NCI-H146 (cell line): ENCODE measurements around the gene NRXN3.

Experiments used
- DNase-seq: peaks from one replicate; lab custom pipeline; 2025; lab: John Stamatoyannopoulos, UW

The NRXN3 gene

GRCh38 chr14:79475887-79476532 lies 1305.8 kb downstream of the NRXN3 start:
- no peak for DNase-seq

DNA sequence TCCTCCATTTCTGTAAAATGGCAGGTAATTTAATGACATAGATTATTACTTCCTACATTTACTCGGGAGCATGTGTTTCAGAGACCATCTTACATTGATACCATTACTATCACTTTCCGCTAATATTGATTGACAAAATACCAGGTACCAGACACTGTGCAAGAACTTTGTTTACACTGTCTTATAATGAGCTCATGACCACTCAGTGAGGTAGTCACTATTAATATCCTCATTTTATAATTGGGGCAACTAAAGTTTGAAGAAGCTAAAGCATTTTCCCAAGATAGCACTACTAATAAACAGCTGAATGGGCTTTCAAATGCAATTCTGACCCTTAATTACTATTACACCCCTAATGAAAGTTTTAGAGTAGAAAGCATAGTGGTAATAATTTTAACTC lies 1306.4 kb downstream of the NRXN3 start:
- no peak for DNase-seq

DNA sequence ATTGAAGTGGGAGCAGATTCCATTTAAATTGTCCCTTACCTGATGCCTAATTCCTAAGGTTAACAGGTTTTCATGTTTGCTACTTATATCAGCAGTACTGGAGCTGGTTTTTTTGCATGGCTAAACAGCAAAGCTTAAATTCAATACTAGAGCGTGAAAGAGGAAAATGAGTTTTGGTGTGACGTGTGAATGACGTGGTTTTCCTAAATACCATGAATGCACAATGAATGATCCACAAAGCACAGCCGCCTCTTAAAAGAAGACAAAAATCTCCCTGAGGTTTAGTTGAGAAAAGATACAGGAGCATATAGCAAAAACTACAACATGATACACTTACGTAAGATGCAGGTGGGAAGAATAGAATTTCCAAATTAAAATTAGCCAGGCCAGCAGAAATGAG lies 1310.0 kb downstream of the NRXN3 start:
- DNase-seq: no peak

GRCh38 chr14:79482825-79483224 lies 1312.7 kb downstream of the NRXN3 start:
- no peak for DNase-seq

DNA sequence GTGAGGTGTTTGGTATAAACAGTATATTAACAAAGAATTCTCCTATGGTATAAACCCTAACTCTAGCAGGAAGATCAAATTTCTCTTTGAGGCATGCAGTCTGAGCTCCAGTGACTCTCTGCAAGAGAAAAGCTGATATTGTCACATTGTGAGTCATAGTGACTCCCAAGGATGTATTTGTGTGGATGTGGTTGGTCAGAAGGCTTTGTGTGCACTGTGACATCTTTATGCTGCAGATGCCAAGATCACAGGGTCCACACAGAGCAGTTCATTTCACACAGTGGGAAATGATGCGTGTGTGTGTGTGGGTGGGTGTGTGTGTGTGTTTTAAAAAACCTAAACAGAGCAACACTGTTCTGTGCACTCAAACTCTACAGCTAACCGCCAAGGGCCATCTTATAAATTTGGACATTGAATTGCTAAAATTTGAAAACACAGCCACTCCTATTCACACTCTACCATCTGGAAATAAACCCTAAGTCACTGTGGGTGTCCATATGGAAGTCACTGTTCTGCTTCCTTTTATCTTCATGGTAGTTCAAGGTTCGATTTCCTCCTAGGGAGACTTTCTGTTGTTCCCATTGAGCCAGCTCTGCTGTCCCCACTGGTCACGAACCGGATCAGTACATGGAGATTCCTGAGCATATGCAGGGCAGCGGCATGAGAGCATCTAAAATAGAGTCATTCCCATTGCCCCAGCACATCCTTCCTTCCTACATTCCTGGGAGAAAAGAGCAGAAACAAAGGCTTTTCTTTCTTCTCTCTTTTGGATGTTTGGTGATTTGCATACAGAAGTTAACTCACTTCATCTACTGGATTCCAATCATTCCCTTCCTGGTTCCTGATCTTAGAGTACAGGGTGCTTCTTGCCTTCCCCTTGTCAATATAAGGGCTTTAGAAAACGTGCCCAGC lies 1313.6 kb downstream of the NRXN3 start:
- no peak for DNase-seq

GRCh38 chr14:79487632-79488031 lies 1317.5 kb downstream of the NRXN3 start:
- DNase-seq: no peak

GRCh38 chr14:79491161-79491560 lies 1321.0 kb downstream of the NRXN3 start:
- no peak for DNase-seq

- no peak for DNase-seq
These were observed 1323.0 kb downstream of the NRXN3 start for GRCh38 chr14:79493081-79493645.

DNA sequence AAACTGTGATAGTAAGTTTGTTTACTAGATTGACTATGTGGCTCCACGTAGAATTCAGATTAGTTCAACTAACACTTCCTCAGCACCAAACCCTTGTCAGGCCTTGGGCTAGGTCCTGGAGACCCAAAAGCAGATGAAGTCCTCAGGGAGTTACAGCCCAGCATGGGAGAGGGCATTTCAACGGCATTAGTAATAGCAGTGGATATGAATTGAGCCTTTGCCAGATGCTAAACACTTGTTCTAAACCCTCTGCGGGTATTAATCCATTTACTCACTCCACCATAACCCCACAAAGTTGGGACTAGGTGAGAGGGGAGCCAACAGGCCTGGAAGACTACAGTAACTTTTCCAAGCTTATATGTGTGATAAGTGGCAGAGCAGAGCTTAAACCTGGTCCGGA lies 1326.5 kb downstream of the NRXN3 start:
- no peak for DNase-seq

- no peak for DNase-seq
These were observed 1330.3 kb downstream of the NRXN3 start for GRCh38 chr14:79500489-79500888.

DNA sequence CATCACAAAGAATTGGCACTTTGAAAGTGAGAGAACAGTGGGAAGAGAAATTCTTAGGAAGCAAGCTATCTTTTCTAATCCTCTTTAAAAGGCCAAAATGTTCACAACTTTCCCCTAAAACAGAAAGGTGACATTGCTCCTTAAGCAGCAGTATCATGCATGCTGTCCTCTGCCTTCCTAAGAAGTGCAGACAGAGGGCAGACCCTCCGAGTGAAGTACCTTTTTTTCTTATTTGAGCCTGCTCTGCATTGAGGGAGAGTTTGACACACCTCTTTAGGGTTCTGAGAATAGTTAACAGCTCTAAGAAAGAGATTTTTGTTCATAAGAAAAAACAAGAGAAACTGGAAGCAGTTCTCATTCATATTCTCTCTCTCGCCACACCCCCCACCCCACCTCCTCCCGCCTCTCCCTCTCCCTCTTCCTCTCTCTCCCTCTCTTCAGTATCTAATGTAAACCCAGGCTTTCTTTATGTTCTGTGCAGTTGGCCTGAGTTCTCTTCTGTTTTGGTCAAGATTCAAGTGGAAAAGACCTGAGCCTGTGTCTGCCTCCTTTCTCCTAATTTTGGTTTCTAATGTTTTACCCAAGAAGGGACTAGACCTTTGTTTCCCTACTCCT lies 1332.1 kb downstream of the NRXN3 start:
- DNase-seq: no peak

DNA sequence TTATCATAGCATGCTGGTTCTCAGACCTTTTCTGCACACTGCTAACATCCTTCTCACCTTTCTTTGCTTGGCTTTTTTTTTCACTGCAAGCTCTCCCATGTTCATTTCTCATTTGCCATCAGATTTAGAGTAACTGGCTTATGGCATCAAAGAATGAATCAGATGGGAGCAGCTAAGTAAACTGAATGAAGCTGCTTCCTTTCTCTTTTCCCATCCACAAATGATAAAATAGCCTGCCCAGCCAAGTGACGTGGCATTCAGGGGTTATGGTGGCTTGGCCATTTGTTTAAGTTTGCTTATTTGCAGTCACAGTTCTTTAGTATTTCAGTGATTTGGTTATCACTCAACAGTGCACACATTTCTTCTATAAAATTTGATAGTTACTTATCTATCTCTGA lies 1332.6 kb downstream of the NRXN3 start:
- DNase-seq: no peak

GRCh38 chr14:79510659-79511058 lies 1340.5 kb downstream of the NRXN3 start:
- DNase-seq: no peak

GRCh38 chr14:79511146-79511545 lies 1341.0 kb downstream of the NRXN3 start:
- DNase-seq: no peak

GRCh38 chr14:79513446-79513845 lies 1343.3 kb downstream of the NRXN3 start:
- DNase-seq: no peak

DNA sequence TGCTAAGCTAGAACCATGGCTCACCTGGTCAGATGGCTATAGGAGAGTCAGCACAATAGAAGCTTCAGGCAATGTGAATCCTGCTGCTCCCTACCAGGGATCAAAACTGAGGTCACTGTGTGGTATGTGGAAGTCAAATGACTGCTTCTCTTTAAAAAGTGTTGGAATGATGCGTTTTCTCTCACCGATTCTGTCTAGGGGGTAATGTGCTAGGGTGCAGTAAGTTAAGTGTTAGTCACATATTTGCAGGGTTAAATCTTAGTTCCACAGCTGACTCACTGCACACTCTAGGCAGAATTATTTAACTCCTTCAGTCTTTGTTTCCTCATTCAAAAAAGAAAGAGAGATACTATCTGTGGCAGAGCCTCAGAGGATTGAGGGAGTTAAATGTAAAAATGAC lies 1344.5 kb downstream of the NRXN3 start:
- DNase-seq: no peak

DNA sequence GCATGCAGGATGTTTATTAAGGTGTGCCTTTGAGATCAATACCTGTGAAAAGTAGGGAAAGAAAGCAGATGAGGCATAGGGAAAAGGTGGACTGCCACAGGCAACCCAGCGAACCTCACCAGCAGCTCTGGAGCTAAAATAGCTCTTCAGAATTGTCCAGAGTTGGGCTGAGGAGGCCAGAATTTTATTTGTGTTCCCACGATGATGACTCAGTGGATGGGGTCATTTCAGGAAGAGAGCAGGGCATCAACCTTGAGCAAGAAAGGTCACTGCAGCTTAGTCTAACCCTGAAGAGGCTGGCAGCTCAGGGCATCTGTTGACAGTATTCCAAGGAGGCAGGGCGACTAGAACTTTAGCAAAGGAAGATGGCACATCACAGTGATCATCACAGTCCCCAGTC lies 1345.0 kb downstream of the NRXN3 start:
- no peak for DNase-seq

DNA sequence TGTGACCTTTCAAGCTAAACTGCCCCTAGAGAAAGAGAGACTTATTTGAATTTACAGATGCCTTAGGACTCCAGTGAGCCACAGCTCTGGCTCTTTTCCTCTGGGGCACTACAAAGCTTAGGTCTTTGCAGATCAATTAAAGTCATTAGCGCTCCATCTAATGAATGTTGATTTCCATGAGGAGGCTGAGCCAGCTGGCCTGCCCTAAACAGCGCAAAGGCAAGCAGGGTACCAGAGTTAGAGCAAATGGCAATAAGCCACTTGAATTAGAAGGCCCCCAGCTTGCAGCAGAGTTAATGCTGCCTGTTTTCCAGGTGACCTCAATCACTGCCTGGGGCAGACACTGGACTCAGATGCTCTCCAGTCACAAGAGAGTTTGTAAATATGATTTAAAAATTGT lies 1345.8 kb downstream of the NRXN3 start:
- DNase-seq: no peak

DNA sequence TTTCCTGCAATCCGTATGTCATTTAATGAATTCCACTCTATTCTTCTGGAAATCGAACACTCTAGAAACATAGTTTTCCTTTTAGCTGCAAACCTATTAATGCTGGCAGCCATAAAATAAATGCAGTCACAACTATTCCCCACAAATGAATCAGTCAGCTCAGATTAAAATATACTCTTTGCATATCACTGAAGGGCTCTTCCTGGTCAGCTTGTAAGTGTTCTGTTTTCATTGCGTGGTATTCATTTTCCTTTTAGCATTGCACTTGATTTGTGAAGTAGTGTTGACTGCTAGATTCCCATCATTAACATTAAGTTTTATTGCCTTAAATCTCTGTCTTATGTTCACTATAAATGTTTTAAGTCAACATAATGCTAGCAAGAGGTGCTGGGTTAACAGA lies 1355.2 kb downstream of the NRXN3 start:
- no peak for DNase-seq

- DNase-seq: no peak
These were observed 1358.7 kb downstream of the NRXN3 start for GRCh38 chr14:79528828-79529416.

DNA sequence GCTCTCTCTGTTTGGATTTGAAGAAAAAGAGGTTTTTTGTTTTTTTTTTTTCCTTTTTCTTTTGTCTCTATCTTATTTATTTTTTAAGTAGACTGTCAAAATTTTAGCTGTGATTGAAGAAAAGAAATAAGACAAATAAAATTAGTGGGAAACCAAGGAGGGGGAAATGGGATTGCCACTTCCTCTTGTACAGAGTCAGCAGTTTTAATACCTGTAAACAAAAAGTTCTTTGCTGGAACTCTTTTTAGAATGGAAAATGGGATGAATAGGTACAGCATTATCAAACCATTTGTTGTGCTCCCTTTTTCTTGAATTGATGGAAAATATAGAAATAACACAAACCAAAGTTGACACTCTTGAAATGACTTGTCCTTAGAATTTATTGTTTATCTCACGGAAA lies 1360.4 kb downstream of the NRXN3 start:
- DNase-seq: no peak

GRCh38 chr14:79534703-79535353 lies 1364.7 kb downstream of the NRXN3 start:
- DNase-seq: no peak
